Astrocyte of the cerebellum (primary cell): ENCODE measurements around the gene AAGAB.
"Not testable (repeated sequence)": the region's sequence is repeated elsewhere in the genome, so short reads cannot be mapped to it uniquely, and the experiment has no call there.

Experiments used
- DNase-seq: peaks from one replicate; pipeline ENCODE4 v3.0.0-alpha.2; 2011; ENCODE audit warnings: low read depth
- H3K4me3 ChIP-seq: 2 replicates; pipeline ENCODE4 v1.5.1; 2011; ENCODE audit warnings: mild to moderate bottlenecking, low read depth, low read length, moderate library complexity
- CTCF ChIP-seq: IDR thresholded peaks from 2 replicates; pipeline ENCODE4 v1.5.1; 2012; ENCODE audit warnings: low read length, low read depth, moderate library complexity, mild to moderate bottlenecking; ENCODE audit errors: missing control alignments
- in situ Hi-C: cut with HindIII; loops from 2 replicates; pipeline ENCODE4 v1.10.0; 2017; ENCODE audit warnings: low sequenced_read_pairs

The AAGAB gene

GRCh38 chr15:67251318-67251717, 3.1 kb downstream of the AAGAB start:
- no peak for TF ChIP-seq CTCF
- in situ Hi-C loops, result no loop called here
- no peak overlapping the region for H3K4me3 ChIP-seq
- DNase-seq, result no peak

- no peak for TF ChIP-seq CTCF
- in situ Hi-C loops, result no loop called here
- DNase-seq, result no peak
- H3K4me3 ChIP-seq, result no peak overlapping the region
Measured at GRCh38 chr15:67249830-67250229, 4.6 kb downstream of the AAGAB start.

GRCh38 chr15:67248011-67248505, 6.4 kb downstream of the AAGAB start:
- in situ Hi-C loops, result no loop called here
- no peak for DNase-seq
- TF ChIP-seq CTCF, result no peak
- H3K4me3 ChIP-seq, result no peak overlapping the region

- in situ Hi-C loops, H3K4me3 ChIP-seq, DNase-seq: not testable (repeated sequence)
Measured at GRCh38 chr15:67246606-67247005, 7.9 kb downstream of the AAGAB start.

- TF ChIP-seq CTCF, result no peak
- in situ Hi-C loops, result no loop called here
- H3K4me3 ChIP-seq, result no peak overlapping the region
- DNase-seq, result peak; percentile 38
Measured at GRCh38 chr15:67244971-67245478, 9.4 kb downstream of the AAGAB start.

- no peak for TF ChIP-seq CTCF
- no peak for DNase-seq
- no peak overlapping the region for H3K4me3 ChIP-seq
- in situ Hi-C loops, result no loop called here
Measured at GRCh38 chr15:67242708-67243111, 11.8 kb downstream of the AAGAB start.

- DNase-seq, result no peak
- in situ Hi-C loops, result no loop called here
- H3K4me3 ChIP-seq, result no peak overlapping the region
- TF ChIP-seq CTCF, result no peak
Measured at GRCh38 chr15:67241132-67241855, 13.2 kb downstream of the AAGAB start.
